GM12878 (cell line): Measurements from ENCODE around the gene GRM7. TPM values are rescaled to one million over a fixed set of nuclear protein-coding genes. Genes with fewer than 3 reads are reported as not detected.

ENCODE experiments used
- ATF2 ChIP-seq: IDR thresholded peaks from 2 replicates; pipeline ENCODE4 v1.6.1; 2012; ENCODE audit warnings: low read length, inconsistent platforms
- BRCA1 ChIP-seq: IDR thresholded peaks from 2 replicates; pipeline ENCODE4 v1.6.1; 2011; ENCODE audit warnings: low read depth, low read length, improper control_type of control experiment
- CUX1 ChIP-seq: IDR thresholded peaks from 2 replicates; pipeline ENCODE4 v1.6.1; 2012; ENCODE audit warnings: improper control_type of control experiment, low read depth, low read length; ENCODE audit not compliant: insufficient replicate concordance
- HDAC2 ChIP-seq: fragments of 200-600 bp; sonication (generic); IDR thresholded peaks from 2 replicates; pipeline ENCODE4 v1.6.1; 2017
- NR2C2 ChIP-seq: IDR thresholded peaks from 2 replicates; pipeline ENCODE4 v1.6.1; 2011; ENCODE audit warnings: borderline replicate concordance, low read depth; ENCODE audit not compliant: control insufficient read depth, insufficient read length
- SUPT20H ChIP-seq: IDR thresholded peaks from 2 replicates; pipeline ENCODE4 v1.6.1; 2011; ENCODE audit warnings: low read depth, mild to moderate bottlenecking, low read length, moderate library complexity, borderline replicate concordance; ENCODE audit not compliant: control insufficient read depth
- ZSCAN29 ChIP-seq: fragments of 450-650 bp; IDR thresholded peaks from 2 replicates; pipeline ENCODE4 v1.6.1; 2017; ENCODE audit warnings: mild to moderate bottlenecking, moderate library complexity
- polyA plus RNA-seq, 11 experiments: library from polyadenylated mRNA; depleted of rRNA in 4 of 11; unstranded in 6 of 11; stranded (reverse) in 5 of 11; fragments of >200 nt; fragmentation: Nextera tagmentation in 4 of 11; fragmentation: Illumina TruSeq in 1 of 11; extraction: Ambion mirVana in 4 of 11; extraction: Trizol in 1 of 11; gene quantifications; 1 replicate in 1 of 11; 2 replicates in 10 of 11; pipeline versions ENCODE4 v1.2.1 to v1.2.3, GENCODE V29; 2011 to 2016; ENCODE audit warnings: inconsistent platforms in 2 of 11, missing spikeins in 2 of 11, low read depth in 1 of 11
- total RNA-seq, 4 experiments: library from RNA; depleted of rRNA in 3 of 4; stranded (reverse); fragments of >200 nt in 3 of 4; fragmentation: Illumina TruSeq in 1 of 4; extraction: Trizol in 1 of 4; gene quantifications; 2 replicates each; pipeline versions ENCODE4 v1.2.1 to v1.2.3, GENCODE V29; 2013 to 2021
- TF ChIP-seq, protein P1 (sequence below): fragments of 450-650 bp; IDR thresholded peaks from 2 replicates; pipeline ENCODE4 v1.6.1; 2017; ENCODE audit warnings: low read depth, mild to moderate bottlenecking, moderate library complexity
- TF ChIP-seq, protein P2 (sequence below): fragments of 450-650 bp; IDR thresholded peaks from 2 replicates; pipeline ENCODE4 v1.6.1; 2017; ENCODE audit warnings: antibody characterized with exemption, mild to moderate bottlenecking, moderate library complexity

GRM7 gene
- total and polyA plus RNA-seq, 10 of the 15 experiments (the other 5 are each of a cell fraction or from before 2014, with no cell fraction given) = not detected

DNA sequence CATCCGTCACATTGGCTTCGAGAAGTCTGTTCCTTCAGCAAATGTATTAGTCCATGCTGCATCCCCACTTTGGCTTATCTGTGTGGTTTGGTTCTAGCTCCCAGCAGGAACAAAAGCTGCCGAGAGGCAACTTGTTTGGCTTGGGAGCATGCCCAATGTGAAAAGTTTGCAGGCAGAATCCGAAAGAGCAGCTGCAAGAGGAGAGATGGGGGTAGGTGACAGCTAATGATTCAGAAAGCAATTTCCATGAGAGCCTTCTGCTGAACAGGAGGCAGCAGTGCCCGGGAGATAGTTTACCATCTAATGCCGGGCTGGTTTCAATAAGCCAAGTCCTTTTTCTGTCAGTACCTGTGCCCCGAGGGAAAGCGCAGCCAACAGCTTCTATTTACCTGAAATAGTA, 60.2 kb downstream of the GRM7 start (continued):
- TF ChIP-seq ATF2 (no peak), HDAC2 (no peak), NR2C2 (no peak), SUPT20H (no peak), CUX1 (no peak), BRCA1 (no peak), ZSCAN29 (no peak)
- TF ChIP-seq, protein P1, sequence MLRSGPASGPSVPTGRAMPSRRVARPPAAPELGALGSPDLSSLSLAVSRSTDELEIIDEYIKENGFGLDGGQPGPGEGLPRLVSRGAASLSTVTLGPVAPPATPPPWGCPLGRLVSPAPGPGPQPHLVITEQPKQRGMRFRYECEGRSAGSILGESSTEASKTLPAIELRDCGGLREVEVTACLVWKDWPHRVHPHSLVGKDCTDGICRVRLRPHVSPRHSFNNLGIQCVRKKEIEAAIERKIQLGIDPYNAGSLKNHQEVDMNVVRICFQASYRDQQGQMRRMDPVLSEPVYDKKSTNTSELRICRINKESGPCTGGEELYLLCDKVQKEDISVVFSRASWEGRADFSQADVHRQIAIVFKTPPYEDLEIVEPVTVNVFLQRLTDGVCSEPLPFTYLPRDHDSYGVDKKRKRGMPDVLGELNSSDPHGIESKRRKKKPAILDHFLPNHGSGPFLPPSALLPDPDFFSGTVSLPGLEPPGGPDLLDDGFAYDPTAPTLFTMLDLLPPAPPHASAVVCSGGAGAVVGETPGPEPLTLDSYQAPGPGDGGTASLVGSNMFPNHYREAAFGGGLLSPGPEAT = no peak
- TF ChIP-seq, protein P2, sequence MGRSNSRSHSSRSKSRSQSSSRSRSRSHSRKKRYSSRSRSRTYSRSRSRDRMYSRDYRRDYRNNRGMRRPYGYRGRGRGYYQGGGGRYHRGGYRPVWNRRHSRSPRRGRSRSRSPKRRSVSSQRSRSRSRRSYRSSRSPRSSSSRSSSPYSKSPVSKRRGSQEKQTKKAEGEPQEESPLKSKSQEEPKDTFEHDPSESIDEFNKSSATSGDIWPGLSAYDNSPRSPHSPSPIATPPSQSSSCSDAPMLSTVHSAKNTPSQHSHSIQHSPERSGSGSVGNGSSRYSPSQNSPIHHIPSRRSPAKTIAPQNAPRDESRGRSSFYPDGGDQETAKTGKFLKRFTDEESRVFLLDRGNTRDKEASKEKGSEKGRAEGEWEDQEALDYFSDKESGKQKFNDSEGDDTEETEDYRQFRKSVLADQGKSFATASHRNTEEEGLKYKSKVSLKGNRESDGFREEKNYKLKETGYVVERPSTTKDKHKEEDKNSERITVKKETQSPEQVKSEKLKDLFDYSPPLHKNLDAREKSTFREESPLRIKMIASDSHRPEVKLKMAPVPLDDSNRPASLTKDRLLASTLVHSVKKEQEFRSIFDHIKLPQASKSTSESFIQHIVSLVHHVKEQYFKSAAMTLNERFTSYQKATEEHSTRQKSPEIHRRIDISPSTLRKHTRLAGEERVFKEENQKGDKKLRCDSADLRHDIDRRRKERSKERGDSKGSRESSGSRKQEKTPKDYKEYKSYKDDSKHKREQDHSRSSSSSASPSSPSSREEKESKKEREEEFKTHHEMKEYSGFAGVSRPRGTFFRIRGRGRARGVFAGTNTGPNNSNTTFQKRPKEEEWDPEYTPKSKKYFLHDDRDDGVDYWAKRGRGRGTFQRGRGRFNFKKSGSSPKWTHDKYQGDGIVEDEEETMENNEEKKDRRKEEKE = no peak
